ENCODE measurements around the gene NEURL3.
"Not testable (repeated sequence)": the region's sequence is repeated elsewhere in the genome, so short reads cannot be mapped to it uniquely, and the experiment has no call there.

DNA sequence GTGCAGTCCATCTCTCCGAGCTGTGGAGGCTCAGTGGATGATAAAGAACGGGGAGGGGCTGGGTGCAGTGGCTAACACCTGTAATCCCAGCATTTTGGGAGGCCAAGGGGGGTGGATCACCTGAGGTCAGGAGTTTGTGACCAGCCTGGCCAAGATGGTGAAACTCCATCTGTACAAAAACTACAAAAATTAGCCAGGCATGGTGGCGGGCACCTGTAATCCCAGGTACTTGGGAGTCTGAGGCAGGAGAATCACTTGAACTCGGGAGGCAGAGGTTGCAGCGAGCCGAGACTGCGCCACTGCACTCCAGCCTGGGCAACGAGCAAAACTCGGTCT lies 48.8 kb upstream of the NEURL3 start:
- TF ChIP-seq BHLHE40 (IDR thresholded peaks at IDR 0.05; ENCODE audit: borderline replicate concordance); FOXM1 (IDR thresholded peaks at IDR 0.05; ENCODE audit: borderline replicate concordance); SUZ12 (IDR thresholded peaks at IDR 0.05); SP1 (IDR thresholded peaks at IDR 0.05): not testable (repeated sequence)
